Astrocyte (in vitro differentiated cells and primary cell): ENCODE data around the gene NXN. TPM values are rescaled to one million over a fixed set of nuclear protein-coding genes. Genes with fewer than 3 reads are reported as not detected.

ENCODE experiments used
- DNase-seq: peaks from one replicate; pipeline ENCODE4 v3.0.0-alpha.2; 2010; ENCODE audit warnings: low read depth
- FAIRE-seq: peaks from 2 replicates; lab custom pipeline; 2011; peaks lifted over from hg19 to GRCh38; lab: Jason Lieb, UNC
- H2AFZ ChIP-seq: 2 replicates; pipeline ENCODE4 v1.6.0; 2012; ENCODE audit warnings: low read depth, low read length, inconsistent platforms
- H3K27ac ChIP-seq: 2 replicates; pipeline ENCODE4 v1.5.1; 2011; ENCODE audit warnings: low read depth, low read length, inconsistent platforms
- H3K27me3 ChIP-seq: 2 replicates; pipeline ENCODE4 v1.6.0; 2011; ENCODE audit warnings: low read length, inconsistent platforms; ENCODE audit not compliant: insufficient read depth
- H3K36me3 ChIP-seq: 2 replicates; pipeline ENCODE4 v1.5.1; 2011; ENCODE audit warnings: low read length, inconsistent platforms; ENCODE audit not compliant: insufficient read depth
- H3K4me1 ChIP-seq: 2 replicates; pipeline ENCODE4 v1.5.1; 2011; ENCODE audit warnings: low read length, inconsistent platforms; ENCODE audit not compliant: insufficient read depth
- H3K4me2 ChIP-seq: 2 replicates; pipeline ENCODE4 v1.6.0; 2012; ENCODE audit warnings: low read length, inconsistent platforms
- H3K4me3 ChIP-seq: 2 replicates; pipeline ENCODE4 v1.5.1; 2011; ENCODE audit warnings: low read depth, mild to moderate bottlenecking, low read length, inconsistent platforms; ENCODE audit not compliant: insufficient read depth
- H3K79me2 ChIP-seq: 2 replicates; pipeline ENCODE4 v1.6.0; 2012; ENCODE audit warnings: mild to moderate bottlenecking, low read length, inconsistent platforms; ENCODE audit not compliant: insufficient read depth
- H3K9ac ChIP-seq: 2 replicates; pipeline ENCODE4 v1.6.0; 2012; ENCODE audit warnings: mild to moderate bottlenecking, low read length, inconsistent platforms
- H3K9me3 ChIP-seq: 2 replicates; pipeline ENCODE4 v1.5.1; 2012; ENCODE audit warnings: low read depth, mild to moderate bottlenecking, low read length, inconsistent platforms; ENCODE audit not compliant: insufficient read depth
- H4K20me1 ChIP-seq: 2 replicates; pipeline ENCODE4 v1.6.0; 2012; ENCODE audit warnings: low read length, inconsistent platforms; ENCODE audit not compliant: insufficient read depth
- H3K27ac Mint-ChIP-seq: one replicate; pipeline ENCODE4 v1.8.0; 2021; ENCODE audit warnings: mild to moderate bottlenecking, mixed read lengths; ENCODE audit not compliant: unreplicated experiment
- H3K27me3 Mint-ChIP-seq: one replicate; pipeline ENCODE4 v1.8.0; 2021; ENCODE audit warnings: low read depth, mixed read lengths; ENCODE audit not compliant: unreplicated experiment
- H3K36me3 Mint-ChIP-seq: one replicate; pipeline ENCODE4 v1.8.0; 2021; ENCODE audit warnings: low read depth, mixed read lengths; ENCODE audit not compliant: unreplicated experiment
- H3K4me1 Mint-ChIP-seq: one replicate; pipeline ENCODE4 v1.8.0; 2021; ENCODE audit warnings: low read depth, mixed read lengths; ENCODE audit not compliant: unreplicated experiment
- H3K4me3 Mint-ChIP-seq: one replicate; pipeline ENCODE4 v1.8.0; 2021; ENCODE audit warnings: mild to moderate bottlenecking, moderate library complexity, mixed read lengths; ENCODE audit not compliant: unreplicated experiment
- H3K9me3 Mint-ChIP-seq: one replicate; pipeline ENCODE4 v1.8.0; 2021; ENCODE audit warnings: mild to moderate bottlenecking, mixed read lengths; ENCODE audit not compliant: unreplicated experiment
- CTCF ChIP-seq: IDR thresholded peaks from 2 replicates; pipeline ENCODE4 v1.5.1; 2011; ENCODE audit warnings: low read depth, mild to moderate bottlenecking, inconsistent platforms, low read length, moderate library complexity; ENCODE audit not compliant: insufficient read depth
- EZH2 ChIP-seq: IDR thresholded peaks from 2 replicates; pipeline ENCODE4 v1.6.1; 2012; ENCODE audit warnings: mild to moderate bottlenecking, low read length, inconsistent platforms; ENCODE audit not compliant: insufficient read depth
- total RNA-seq: library from RNA; stranded (reverse); gene quantifications from 2 replicates; pipeline ENCODE4 v1.2.1, GENCODE V29; 2021

The NXN gene
- total RNA-seq, 1 donor from 2014 or later, result 104 TPM

- no peak overlapping the region for H3K4me3 ChIP-seq
- FAIRE-seq, result no peak
- H3K9me3 ChIP-seq, result no peaks in the 10 kb centered on the region
- no peak overlapping the region for H3K9ac ChIP-seq
- no peak for DNase-seq
- Mint-ChIP-seq H3K27ac (no peak overlapping the region), H3K9me3 (no peaks in the 10 kb centered on the region), H3K4me3 (no peak overlapping the region), H3K4me1 (peaks cover 49% of the 10 kb centered on the region), H3K36me3 (peaks cover 14% of the 10 kb centered on the region), H3K27me3 (no peaks in the 10 kb centered on the region)
- H4K20me1 ChIP-seq, result peaks cover 47% of the 10 kb centered on the region
- H3K79me2 ChIP-seq, result peaks cover 49% of the 10 kb centered on the region
- H3K36me3 ChIP-seq, result no peaks in the 10 kb centered on the region
- no peak overlapping the region for H2AFZ ChIP-seq
- H3K4me2 ChIP-seq, result no peak overlapping the region
- no peak for TF ChIP-seq CTCF
- no peaks in the 10 kb centered on the region for H3K27me3 ChIP-seq
- peaks cover 19% of the 10 kb centered on the region for H3K4me1 ChIP-seq
- no peak overlapping the region for H3K27ac ChIP-seq
Observed at GRCh38 chr17:900336-900934, 79.1 kb downstream of the NXN start.

DNA sequence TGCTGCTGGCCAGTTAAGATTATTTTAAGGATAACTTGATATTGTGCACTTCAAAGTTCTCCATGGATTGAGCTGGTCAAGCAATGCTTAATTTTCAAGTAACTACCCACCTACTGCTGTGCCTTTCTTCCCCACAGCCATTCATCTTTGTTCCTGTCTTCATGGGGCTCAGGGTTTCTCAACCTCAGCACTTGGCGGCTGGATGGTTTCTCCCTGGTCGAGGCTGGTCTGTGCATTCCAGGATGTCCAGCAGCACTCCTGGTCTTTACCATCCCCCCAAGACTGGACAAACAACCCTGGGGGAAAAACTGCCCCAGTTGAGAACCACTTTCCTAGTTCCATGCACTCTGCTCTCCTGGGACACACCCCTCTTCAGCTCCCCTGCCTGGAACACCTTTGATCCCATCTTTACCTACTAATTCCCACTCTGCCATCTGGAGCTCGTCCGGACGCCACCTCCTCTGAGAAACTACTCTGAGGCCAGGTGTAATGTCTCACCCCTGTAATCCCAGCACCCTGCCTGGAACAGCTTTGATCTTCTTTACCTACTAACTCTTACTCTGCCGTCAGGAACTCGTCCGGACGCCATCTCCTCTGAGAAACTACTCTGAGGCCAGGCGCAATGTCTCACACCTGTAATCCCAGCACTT is 81.5 kb downstream of the NXN start:
- no peaks in the 10 kb centered on the region for H3K36me3 ChIP-seq
- H3K9me3 Mint-ChIP-seq, result no peaks in the 10 kb centered on the region
- no peaks in the 10 kb centered on the region for H3K27me3 ChIP-seq
- H3K4me3 ChIP-seq, result no peak overlapping the region
- H3K27ac ChIP-seq, result no peak overlapping the region
- H3K36me3 Mint-ChIP-seq, result peaks cover 14% of the 10 kb centered on the region
- peaks cover 51% of the 10 kb centered on the region for H4K20me1 ChIP-seq
- TF ChIP-seq CTCF, result no peak
- no peak for TF ChIP-seq EZH2
- no peaks in the 10 kb centered on the region for H3K27me3 Mint-ChIP-seq
- H3K4me3 Mint-ChIP-seq, result no peak overlapping the region
- no peak overlapping the region for H2AFZ ChIP-seq
- peaks cover 31% of the 10 kb centered on the region for H3K4me1 Mint-ChIP-seq
- no peak overlapping the region for H3K4me2 ChIP-seq
- no peak overlapping the region for H3K27ac Mint-ChIP-seq
- DNase-seq (no peak), FAIRE-seq (no peak)
- peaks cover under 1% of the 10 kb centered on the region for H3K4me1 ChIP-seq
- peaks cover 48% of the 10 kb centered on the region for H3K79me2 ChIP-seq
- H3K9me3 ChIP-seq, result no peaks in the 10 kb centered on the region
- no peak overlapping the region for H3K9ac ChIP-seq
